Measurements from ENCODE around the gene RUNX1. TPM values are rescaled to one million over a fixed set of nuclear protein-coding genes. Genes with fewer than 3 reads are reported as not detected.

Gene RUNX1
- total and polyA plus RNA-seq, 2 donors (not counting 3 experiments of a cell fraction or from before 2014, with no cell fraction given), result 4.6 to 17.9 TPM

DNA sequence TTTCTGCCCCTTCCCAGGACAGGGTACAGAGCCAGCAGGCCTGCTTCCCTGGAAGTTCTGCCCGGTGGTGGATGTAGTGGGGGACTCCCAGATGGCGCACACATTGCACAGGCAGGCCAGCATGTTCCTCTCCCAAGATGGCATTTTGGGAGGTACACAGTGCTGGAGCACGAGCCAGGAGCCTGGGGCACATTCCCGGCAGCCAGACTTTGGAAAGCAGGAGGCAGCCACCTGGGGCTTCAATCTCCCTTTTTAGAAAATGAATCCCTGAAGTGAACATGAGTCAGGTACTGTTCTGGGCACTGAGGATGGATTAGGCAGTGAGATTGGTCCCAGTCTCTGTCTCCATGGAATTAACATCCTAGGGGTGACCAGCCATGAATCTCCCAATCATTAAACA, 56.9 kb downstream of the RUNX1 start:
- no peak for FAIRE-seq
- Histone ChIP-seq H3K4me1 (ENCODE audit: control insufficient read depth, extremely low read depth, insufficient read depth, low read length) (no peaks in the 10 kb centered on the region), H2AFZ (ENCODE audit: low read depth, low read length) (no peak overlapping the region), H3K9me3 (replicated peaks; ENCODE audit: control insufficient read depth, insufficient read depth, low read length) (no peaks in the 10 kb centered on the region), H3K27ac (ENCODE audit: insufficient read depth, low read depth, low read length) (no peak overlapping the region), H3K27me3 (ENCODE audit: control insufficient read depth in 2 of 2, insufficient read depth in 2 of 2, low read length in 2 of 2) (peaks cover 11 to 17% of the 10 kb centered on the region in 2 experiments), H3K79me2 (ENCODE audit: control insufficient read depth, insufficient read depth, low read length) (no peaks in the 10 kb centered on the region), H3K36me3 (ENCODE audit: control insufficient read depth in 2 of 2, extremely low read depth in 1 of 2, insufficient read depth in 2 of 2, low read length in 2 of 2) (no peaks in the 10 kb centered on the region), H3K4me2 (ENCODE audit: insufficient read depth, low read length) (no peak overlapping the region), H3K9me1 (replicated peaks; ENCODE audit: control insufficient read depth, extremely low read depth, insufficient read depth, low read length) (no peaks in the 10 kb centered on the region), H4K20me1 (replicated peaks; ENCODE audit: control insufficient read depth, extremely low read depth, insufficient read depth, low read length) (no peaks in the 10 kb centered on the region), H3K9ac (replicated peaks; ENCODE audit: extremely low read depth, insufficient read depth, low read length) (no peak overlapping the region), H3K4me3 (replicated peaks in 1 of 3; ENCODE audit: insufficient read depth in 1 of 3, low read depth in 1 of 3, low read length in 3 of 3) (no peak overlapping the region)
- BruUV-seq (replicated peaks), result no TSS peak
- dilution Hi-C loops (cut with MboI; ENCODE audit: extremely low pct_ligation_motif_present, low sequenced_read_pairs), result no loop called here
- no peak for TF ChIP-seq JUN (IDR thresholded peaks at IDR 0.05; ENCODE audit: borderline replicate concordance, insufficient read depth, insufficient read length, low read depth)
- TF ChIP-seq GATA2 (IDR thresholded peaks at IDR 0.05; ENCODE audit: insufficient read depth, insufficient read length, low read depth, low read length), result no peak
- TF ChIP-seq, protein P1, sequence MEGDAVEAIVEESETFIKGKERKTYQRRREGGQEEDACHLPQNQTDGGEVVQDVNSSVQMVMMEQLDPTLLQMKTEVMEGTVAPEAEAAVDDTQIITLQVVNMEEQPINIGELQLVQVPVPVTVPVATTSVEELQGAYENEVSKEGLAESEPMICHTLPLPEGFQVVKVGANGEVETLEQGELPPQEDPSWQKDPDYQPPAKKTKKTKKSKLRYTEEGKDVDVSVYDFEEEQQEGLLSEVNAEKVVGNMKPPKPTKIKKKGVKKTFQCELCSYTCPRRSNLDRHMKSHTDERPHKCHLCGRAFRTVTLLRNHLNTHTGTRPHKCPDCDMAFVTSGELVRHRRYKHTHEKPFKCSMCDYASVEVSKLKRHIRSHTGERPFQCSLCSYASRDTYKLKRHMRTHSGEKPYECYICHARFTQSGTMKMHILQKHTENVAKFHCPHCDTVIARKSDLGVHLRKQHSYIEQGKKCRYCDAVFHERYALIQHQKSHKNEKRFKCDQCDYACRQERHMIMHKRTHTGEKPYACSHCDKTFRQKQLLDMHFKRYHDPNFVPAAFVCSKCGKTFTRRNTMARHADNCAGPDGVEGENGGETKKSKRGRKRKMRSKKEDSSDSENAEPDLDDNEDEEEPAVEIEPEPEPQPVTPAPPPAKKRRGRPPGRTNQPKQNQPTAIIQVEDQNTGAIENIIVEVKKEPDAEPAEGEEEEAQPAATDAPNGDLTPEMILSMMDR (IDR thresholded peaks at IDR 0.05; ENCODE audit: extremely low read depth in 1 of 2, insufficient read depth in 1 of 2, low read depth in 1 of 2, low read length in 2 of 2), result no peak
- no peak for TF ChIP-seq MYC (IDR thresholded peaks at IDR 0.05; ENCODE audit: low read depth, low read length)
- no peak for TF ChIP-seq EZH2 (IDR thresholded peaks at IDR 0.05; ENCODE audit: borderline replicate concordance, low read depth, low read length, severe bottlenecking)
- no peak for TF ChIP-seq POLR2AphosphoS5 (IDR thresholded peaks at IDR 0.05; ENCODE audit: insufficient read depth, low read depth, low read length)
- intact Hi-C loops (cut with micrococcal nuclease), result no loop called here
- ChIA-PET CTCF (interaction anchor here (1.7 kb wide), 1 partner anchor 9 kb away, joined by 6 read pairs; no protein-coding TSS in a partner anchor), POLR2A (no interaction called here)
- no peak for DNase-seq (ENCODE audit: low read depth, low spot score)

Measured in endothelial cell of umbilical vein (primary cell).